ENCODE results near the gene AIMP1.

AIMP1 gene

DNA sequence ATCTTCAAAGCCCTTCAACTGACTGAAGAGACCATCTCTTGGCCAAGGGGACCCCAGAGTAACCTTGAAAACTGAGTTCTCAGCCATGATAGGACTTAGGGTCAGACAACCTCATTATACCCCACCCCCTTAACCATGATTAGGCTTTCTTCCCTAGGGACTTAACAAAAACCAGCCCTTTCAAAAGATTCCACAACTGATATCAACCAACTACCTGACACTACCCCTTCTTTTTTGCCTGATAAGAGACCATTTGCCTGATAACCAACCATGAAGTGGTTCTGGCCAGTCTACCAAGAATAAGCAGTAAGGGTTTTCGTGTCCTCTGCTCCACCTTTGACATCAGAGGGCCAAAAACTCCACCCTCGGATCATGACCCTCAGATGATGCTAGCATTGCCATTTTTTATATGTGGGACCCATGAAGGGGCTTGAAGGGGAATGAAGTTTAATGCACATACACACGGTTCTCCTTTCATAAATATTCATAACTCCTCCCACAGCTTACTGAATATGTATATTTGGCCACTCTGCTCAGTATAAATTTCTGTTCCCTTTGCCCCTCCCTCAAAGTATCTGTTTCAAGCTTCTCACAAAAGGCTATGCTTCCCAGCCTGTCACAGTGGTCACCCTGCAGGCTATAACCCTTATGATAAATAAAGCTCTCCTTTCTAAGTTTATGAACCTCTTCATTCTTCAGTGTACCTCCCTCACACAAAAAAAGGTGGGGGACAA lies 12.6 kb upstream of the AIMP1 start:
- Histone ChIP-seq H3K14ac (ENCODE audit: low read length in 2 of 2) (no peak overlapping the region), H3K27ac (ENCODE audit: low read length, poor library complexity, severe bottlenecking) (no peak overlapping the region), H2BK15ac (ENCODE audit: low read depth, poor library complexity, severe bottlenecking) (no peak overlapping the region), H4K91ac (ENCODE audit: low read length) (no peak overlapping the region), H3K27me3 (ENCODE audit: control insufficient read depth in 1 of 2, insufficient read depth in 1 of 2, low read length in 2 of 2) (no peaks in the 10 kb centered on the region), H3K36me3 (ENCODE audit: control insufficient read depth in 1 of 2, insufficient read depth in 2 of 2, low read depth in 1 of 2, low read length in 2 of 2) (peaks cover 0 to 35% of the 10 kb centered on the region in 2 experiments), H3K18ac (ENCODE audit: low read depth in 1 of 2, low read length in 2 of 2) (no peak overlapping the region), H3K4me1 (ENCODE audit: control insufficient read depth, insufficient read depth, low read depth, low read length) (no peaks in the 10 kb centered on the region), H2BK12ac (ENCODE audit: low read length in 2 of 2) (no peak overlapping the region), H2AFZ (ENCODE audit: low read depth, low read length) (no peak overlapping the region), H3K79me1 (replicated peaks; ENCODE audit: low read length, poor library complexity, severe bottlenecking) (peaks cover 28% of the 10 kb centered on the region), H3K9ac (ENCODE audit: low read length) (no peak overlapping the region), H2AK5ac (ENCODE audit: low read length, severe bottlenecking) (no peak overlapping the region), H4K8ac (ENCODE audit: low read length) (no peak overlapping the region), H3K23ac (ENCODE audit: low read length in 2 of 2) (no peak overlapping the region), H3K4me3 (ENCODE audit: insufficient read depth in 1 of 2, low read depth in 1 of 2, low read length in 2 of 2) (no peak overlapping the region), H3K4me2 (ENCODE audit: low read length, poor library complexity, severe bottlenecking) (no peak overlapping the region), H3K9me3 (ENCODE audit: control insufficient read depth, low read length) (no peaks in the 10 kb centered on the region), H2BK5ac (ENCODE audit: low read depth, low read length, poor library complexity, severe bottlenecking) (no peak overlapping the region), H3K4ac (ENCODE audit: low read depth in 1 of 2, low read length in 2 of 2) (no peak overlapping the region), H2BK120ac (ENCODE audit: low read depth, low read length) (no peak overlapping the region)
- no peak for DNase-seq
- WGBS, result 58% methylated on average over 3 of the region's 3 CpGs

DNA sequence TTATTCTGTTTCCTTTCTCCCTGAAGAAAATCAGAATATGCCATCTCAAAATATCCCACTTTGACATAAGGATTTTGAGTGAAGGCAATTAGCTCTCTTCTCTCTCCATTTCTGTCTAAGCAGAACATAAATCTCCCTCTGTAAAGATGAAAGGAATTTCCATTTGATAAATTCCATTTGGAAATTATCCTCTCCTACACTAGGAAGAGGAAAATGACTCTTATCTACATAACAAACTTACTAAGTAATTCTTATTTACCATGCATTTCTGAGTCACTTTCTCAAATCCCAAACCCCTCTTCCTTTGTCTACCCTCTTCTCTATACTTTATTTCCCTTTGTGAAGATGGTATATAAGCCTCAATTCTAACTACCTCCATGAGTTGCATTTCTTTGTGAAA lies 11.7 kb upstream of the AIMP1 start:
- no peak overlapping the region for H3K18ac ChIP-seq (ENCODE audit: low read depth in 1 of 2, low read length in 2 of 2)
- H3K23ac ChIP-seq (ENCODE audit: low read length in 2 of 2), result no peak overlapping the region
- no peak overlapping the region for H2AK5ac ChIP-seq (ENCODE audit: low read length, severe bottlenecking)
- H3K9me3 ChIP-seq (ENCODE audit: control insufficient read depth, low read length), result no peaks in the 10 kb centered on the region
- DNase-seq, result no peak
- H3K9ac ChIP-seq (ENCODE audit: low read length), result no peak overlapping the region
- H3K27ac ChIP-seq (ENCODE audit: low read length, poor library complexity, severe bottlenecking), result no peak overlapping the region
- H3K4me3 ChIP-seq (ENCODE audit: insufficient read depth in 1 of 2, low read depth in 1 of 2, low read length in 2 of 2), result no peak overlapping the region
- no peak overlapping the region for H4K8ac ChIP-seq (ENCODE audit: low read length)
- H2BK15ac ChIP-seq (ENCODE audit: low read depth, poor library complexity, severe bottlenecking), result no peak overlapping the region
- no peak overlapping the region for H2BK5ac ChIP-seq (ENCODE audit: low read depth, low read length, poor library complexity, severe bottlenecking)
- H3K4me1 ChIP-seq (ENCODE audit: control insufficient read depth, insufficient read depth, low read depth, low read length), result no peaks in the 10 kb centered on the region
- peaks cover 27% of the 10 kb centered on the region for H3K79me1 ChIP-seq (replicated peaks; ENCODE audit: low read length, poor library complexity, severe bottlenecking)
- H3K4me2 ChIP-seq (ENCODE audit: low read length, poor library complexity, severe bottlenecking), result no peak overlapping the region
- H3K36me3 ChIP-seq (ENCODE audit: control insufficient read depth in 1 of 2, insufficient read depth in 2 of 2, low read depth in 1 of 2, low read length in 2 of 2), result peaks cover 0 to 30% of the 10 kb centered on the region in 2 experiments
- H3K4ac ChIP-seq (ENCODE audit: low read depth in 1 of 2, low read length in 2 of 2), result no peak overlapping the region
- no peak overlapping the region for H3K14ac ChIP-seq (ENCODE audit: low read length in 2 of 2)
- no peaks in the 10 kb centered on the region for H3K27me3 ChIP-seq (ENCODE audit: control insufficient read depth in 1 of 2, insufficient read depth in 1 of 2, low read length in 2 of 2)
- no peak overlapping the region for H2BK12ac ChIP-seq (ENCODE audit: low read length in 2 of 2)
- no peak overlapping the region for H4K91ac ChIP-seq (ENCODE audit: low read length)
- no peak overlapping the region for H2BK120ac ChIP-seq (ENCODE audit: low read depth, low read length)
- H2AFZ ChIP-seq (ENCODE audit: low read depth, low read length), result no peak overlapping the region

DNA sequence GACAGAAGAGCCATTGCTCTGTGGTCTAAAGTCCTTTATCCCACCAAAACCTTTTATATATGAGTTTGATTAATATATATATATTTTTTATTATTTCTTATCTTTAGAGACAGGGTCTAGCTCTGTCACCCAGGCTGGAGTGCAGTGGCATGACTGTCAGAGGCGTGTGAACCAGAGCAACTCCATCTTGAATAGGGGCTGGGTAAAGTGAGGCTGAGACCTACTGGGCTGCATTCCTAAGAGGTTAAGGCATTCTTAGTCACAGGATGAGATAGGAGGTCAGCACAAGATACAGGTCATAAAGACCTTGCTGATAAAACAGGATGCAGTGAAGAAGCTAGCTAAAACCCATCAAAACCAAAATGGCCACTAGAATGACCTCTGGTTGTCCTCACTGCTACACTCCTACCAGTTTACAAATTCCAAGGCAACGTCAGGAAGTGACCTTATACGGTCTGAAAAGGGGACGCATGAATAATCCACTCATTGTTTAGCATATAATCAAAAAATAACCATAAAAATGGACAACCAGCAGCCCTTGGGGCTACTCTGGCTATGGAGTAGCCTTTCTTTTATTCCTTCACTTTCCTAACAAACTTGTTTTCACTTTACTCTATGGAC lies 10.8 kb upstream of the AIMP1 start:
- Histone ChIP-seq H3K27ac (ENCODE audit: low read length, poor library complexity, severe bottlenecking) (no peak overlapping the region), H3K14ac (ENCODE audit: low read length in 2 of 2) (no peak overlapping the region), H3K4me1 (ENCODE audit: control insufficient read depth, insufficient read depth, low read depth, low read length) (no peaks in the 10 kb centered on the region), H3K36me3 (ENCODE audit: control insufficient read depth in 1 of 2, insufficient read depth in 2 of 2, low read depth in 1 of 2, low read length in 2 of 2) (peaks cover 0 to 25% of the 10 kb centered on the region in 2 experiments), H3K18ac (ENCODE audit: low read depth in 1 of 2, low read length in 2 of 2) (no peak overlapping the region), H3K23ac (ENCODE audit: low read length in 2 of 2) (no peak overlapping the region), H3K79me1 (replicated peaks; ENCODE audit: low read length, poor library complexity, severe bottlenecking) (peaks cover 29% of the 10 kb centered on the region), H4K8ac (ENCODE audit: low read length) (no peak overlapping the region), H4K91ac (ENCODE audit: low read length) (no peak overlapping the region), H3K9ac (ENCODE audit: low read length) (no peak overlapping the region), H2BK15ac (ENCODE audit: low read depth, poor library complexity, severe bottlenecking) (no peak overlapping the region), H2AK5ac (ENCODE audit: low read length, severe bottlenecking) (no peak overlapping the region), H2BK120ac (ENCODE audit: low read depth, low read length) (no peak overlapping the region), H3K4me2 (ENCODE audit: low read length, poor library complexity, severe bottlenecking) (no peak overlapping the region), H2BK5ac (ENCODE audit: low read depth, low read length, poor library complexity, severe bottlenecking) (no peak overlapping the region), H3K4ac (ENCODE audit: low read depth in 1 of 2, low read length in 2 of 2) (no peak overlapping the region), H3K9me3 (ENCODE audit: control insufficient read depth, low read length) (no peaks in the 10 kb centered on the region), H2AFZ (ENCODE audit: low read depth, low read length) (no peak overlapping the region), H3K27me3 (ENCODE audit: control insufficient read depth in 1 of 2, insufficient read depth in 1 of 2, low read length in 2 of 2) (no peaks in the 10 kb centered on the region), H2BK12ac (ENCODE audit: low read length in 2 of 2) (no peak overlapping the region), H3K4me3 (ENCODE audit: insufficient read depth in 1 of 2, low read depth in 1 of 2, low read length in 2 of 2) (no peak overlapping the region)
- WGBS, result 91% methylated on average over 4 of the region's 4 CpGs
- no peak for DNase-seq

DNA sequence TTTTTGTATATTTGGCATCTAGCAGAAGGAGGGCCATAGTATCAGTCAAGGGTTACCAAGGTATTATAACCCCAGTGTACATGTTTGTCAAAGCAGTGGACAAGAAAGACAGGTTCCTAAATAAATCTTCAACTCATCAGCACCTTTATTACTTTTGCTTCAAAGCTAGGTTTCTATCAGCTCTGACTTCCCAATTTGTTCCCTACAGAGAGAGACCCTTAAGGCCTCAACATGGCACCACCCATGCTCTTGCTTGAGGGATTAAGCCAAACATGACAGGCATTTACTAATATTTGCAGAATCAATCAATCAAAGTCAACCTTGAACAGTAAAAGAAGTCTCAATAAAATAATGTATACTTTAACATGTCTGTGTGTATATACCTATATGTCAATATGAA lies 9.8 kb upstream of the AIMP1 start:
- Histone ChIP-seq H4K8ac (ENCODE audit: low read length) (no peak overlapping the region), H4K91ac (ENCODE audit: low read length) (no peak overlapping the region), H2BK5ac (ENCODE audit: low read depth, low read length, poor library complexity, severe bottlenecking) (no peak overlapping the region), H3K4ac (ENCODE audit: low read depth in 1 of 2, low read length in 2 of 2) (no peak overlapping the region), H3K4me3 (ENCODE audit: insufficient read depth in 1 of 2, low read depth in 1 of 2, low read length in 2 of 2) (no peak overlapping the region), H3K27ac (ENCODE audit: low read length, poor library complexity, severe bottlenecking) (no peak overlapping the region), H3K23ac (ENCODE audit: low read length in 2 of 2) (no peak overlapping the region), H3K4me1 (ENCODE audit: control insufficient read depth, insufficient read depth, low read depth, low read length) (no peaks in the 10 kb centered on the region), H2BK15ac (ENCODE audit: low read depth, poor library complexity, severe bottlenecking) (no peak overlapping the region), H3K27me3 (ENCODE audit: control insufficient read depth in 1 of 2, insufficient read depth in 1 of 2, low read length in 2 of 2) (no peaks in the 10 kb centered on the region), H3K9ac (ENCODE audit: low read length) (no peak overlapping the region), H3K14ac (ENCODE audit: low read length in 2 of 2) (no peak overlapping the region), H2AK5ac (ENCODE audit: low read length, severe bottlenecking) (no peak overlapping the region), H2AFZ (ENCODE audit: low read depth, low read length) (no peak overlapping the region), H3K18ac (ENCODE audit: low read depth in 1 of 2, low read length in 2 of 2) (no peak overlapping the region), H2BK12ac (ENCODE audit: low read length in 2 of 2) (no peak overlapping the region), H3K79me1 (replicated peaks; ENCODE audit: low read length, poor library complexity, severe bottlenecking) (peaks cover 29% of the 10 kb centered on the region), H3K9me3 (ENCODE audit: control insufficient read depth, low read length) (no peaks in the 10 kb centered on the region), H2BK120ac (ENCODE audit: low read depth, low read length) (no peak overlapping the region), H3K36me3 (ENCODE audit: control insufficient read depth in 1 of 2, insufficient read depth in 2 of 2, low read depth in 1 of 2, low read length in 2 of 2) (peaks cover 0 to 25% of the 10 kb centered on the region in 2 experiments), H3K4me2 (ENCODE audit: low read length, poor library complexity, severe bottlenecking) (no peak overlapping the region)
- DNase-seq, result no peak
